Hepatocyte (in vitro differentiated cells): ENCODE data around the gene IRS2. TPM values are rescaled to one million over a fixed set of nuclear protein-coding genes. Genes with fewer than 3 reads are reported as not detected.
A peak's percentile ranks its signal among the peaks of the same experiment; 100 is the strongest.

Source experiments
- DNase-seq: peaks from one replicate; pipeline ENCODE4 v3.0.0-alpha.2; 2016; ENCODE audit warnings: low spot score
- H2AFZ ChIP-seq: fragments of 200-600 bp; sonication (generic); 2 replicates; pipeline ENCODE4 v1.6.0; 2016; ENCODE audit warnings: antibody characterized with exemption, mild to moderate bottlenecking
- H3K27ac ChIP-seq: fragments of 200-600 bp; sonication (generic); 2 replicates; pipeline ENCODE4 v1.5.1; 2016; ENCODE audit warnings: mild to moderate bottlenecking
- H3K27me3 ChIP-seq: fragments of 200-600 bp; sonication (generic); 2 replicates; pipeline ENCODE4 v1.6.1; 2016
- H3K36me3 ChIP-seq: fragments of 200-600 bp; sonication (generic); replicated peaks from 2 replicates; pipeline ENCODE4 v1.5.1; 2016; ENCODE audit warnings: low read depth; ENCODE audit not compliant: insufficient read depth
- H3K4me1 ChIP-seq: fragments of 200-600 bp; sonication (generic); 2 replicates; pipeline ENCODE4 v1.5.1; 2016; ENCODE audit warnings: mild to moderate bottlenecking, moderate library complexity; ENCODE audit not compliant: insufficient read depth
- H3K4me2 ChIP-seq: fragments of 200-600 bp; sonication (generic); 2 replicates; pipeline ENCODE4 v1.6.0; 2016
- H3K4me3 ChIP-seq: fragments of 200-600 bp; sonication (generic); 2 replicates; pipeline ENCODE4 v1.5.1; 2016; ENCODE audit warnings: mild to moderate bottlenecking
- H3K79me2 ChIP-seq: fragments of 200-600 bp; sonication (generic); 2 replicates; pipeline ENCODE4 v1.6.0; 2017; ENCODE audit warnings: mild to moderate bottlenecking
- H3K9me2 ChIP-seq: fragments of 200-600 bp; sonication (generic); replicated peaks from 2 replicates; pipeline ENCODE4 v1.6.0; 2017; ENCODE audit warnings: mild to moderate bottlenecking; ENCODE audit not compliant: insufficient read depth
- H3K9me3 ChIP-seq: fragments of 200-600 bp; sonication (generic); 2 replicates; pipeline ENCODE4 v1.5.1; 2016; ENCODE audit warnings: low read depth, mild to moderate bottlenecking
- H4K20me1 ChIP-seq: fragments of 200-600 bp; sonication (generic); 2 replicates; pipeline ENCODE4 v1.6.0; 2016; ENCODE audit warnings: mild to moderate bottlenecking; ENCODE audit not compliant: insufficient read depth, poor library complexity, severe bottlenecking
- EZH2 ChIP-seq: fragments of 200-600 bp; sonication (generic); IDR thresholded peaks from 2 replicates; pipeline ENCODE4 v1.6.1; 2016; ENCODE audit warnings: antibody characterized with exemption, mild to moderate bottlenecking, borderline replicate concordance
- EZH2phosphoT487 ChIP-seq: fragments of 200-600 bp; sonication (generic); IDR thresholded peaks from one replicate; pipeline ENCODE4 v1.6.1; 2018; ENCODE audit warnings: antibody characterized with exemption, mild to moderate bottlenecking, low read depth, moderate library complexity; ENCODE audit not compliant: unreplicated experiment, severe bottlenecking
- WGBS: methylation state at CpG from one replicate; pipeline ENCODE4 v1.1.6; 2016; ENCODE audit warnings: low lambda C conversion rate; ENCODE audit errors: missing lambda C conversion rate; 5-methylcytosine and 5-hydroxymethylcytosine counted together
- polyA plus RNA-seq: library from polyadenylated mRNA; unstranded; fragments of >200 nt; fragmentation: Nextera tagmentation; extraction: Ambion mirVana; gene quantifications from 2 replicates; pipeline ENCODE4 v1.2.1, GENCODE V29; 2016
- total RNA-seq: library from RNA; depleted of rRNA; stranded (reverse); fragments of >200 nt; gene quantifications from 2 replicates; pipeline ENCODE4 v1.2.3, GENCODE V29; 2014
- TF ChIP-seq, protein P1 (sequence below): fragments of 200-600 bp; sonication (generic); IDR thresholded peaks from 2 replicates; pipeline ENCODE4 v1.5.1; 2016; ENCODE audit warnings: antibody characterized with exemption, mild to moderate bottlenecking; ENCODE audit not compliant: poor library complexity

IRS2 gene
- total and polyA plus RNA-seq, 2 experiments from 2014 or later = 19.4 to 26.4 TPM

DNA sequence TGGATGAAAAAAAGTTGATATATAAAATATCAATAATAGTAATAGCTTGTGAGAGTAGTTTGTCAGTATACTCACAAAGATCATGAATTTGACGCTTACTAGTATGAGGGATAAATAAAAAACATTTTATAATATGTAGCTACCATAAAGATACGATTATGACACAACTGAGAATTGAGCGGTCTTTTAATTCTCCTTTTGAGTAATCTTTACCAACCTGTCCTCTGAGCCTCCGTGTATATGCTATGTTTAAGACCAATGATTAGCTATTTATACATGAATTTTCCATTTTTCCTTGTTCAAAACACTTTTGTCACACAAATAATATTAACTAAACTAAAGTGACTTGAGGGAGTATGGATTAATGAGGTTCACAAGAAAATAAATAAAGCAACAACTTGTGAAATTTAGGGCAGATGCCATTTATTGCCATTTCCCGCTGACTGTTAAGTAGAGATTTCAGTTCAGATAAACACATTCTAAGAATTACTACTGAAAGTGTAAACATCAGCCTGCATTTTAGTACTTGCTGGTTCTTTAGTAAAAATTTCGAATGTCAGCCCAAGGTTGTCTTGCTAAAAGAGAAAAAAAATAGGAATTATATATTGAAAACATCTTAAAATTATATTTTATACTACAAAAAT, 6.2 kb upstream of the IRS2 start:
- TF ChIP-seq EZH2phosphoT487 = no peak
- TF ChIP-seq, protein P1, sequence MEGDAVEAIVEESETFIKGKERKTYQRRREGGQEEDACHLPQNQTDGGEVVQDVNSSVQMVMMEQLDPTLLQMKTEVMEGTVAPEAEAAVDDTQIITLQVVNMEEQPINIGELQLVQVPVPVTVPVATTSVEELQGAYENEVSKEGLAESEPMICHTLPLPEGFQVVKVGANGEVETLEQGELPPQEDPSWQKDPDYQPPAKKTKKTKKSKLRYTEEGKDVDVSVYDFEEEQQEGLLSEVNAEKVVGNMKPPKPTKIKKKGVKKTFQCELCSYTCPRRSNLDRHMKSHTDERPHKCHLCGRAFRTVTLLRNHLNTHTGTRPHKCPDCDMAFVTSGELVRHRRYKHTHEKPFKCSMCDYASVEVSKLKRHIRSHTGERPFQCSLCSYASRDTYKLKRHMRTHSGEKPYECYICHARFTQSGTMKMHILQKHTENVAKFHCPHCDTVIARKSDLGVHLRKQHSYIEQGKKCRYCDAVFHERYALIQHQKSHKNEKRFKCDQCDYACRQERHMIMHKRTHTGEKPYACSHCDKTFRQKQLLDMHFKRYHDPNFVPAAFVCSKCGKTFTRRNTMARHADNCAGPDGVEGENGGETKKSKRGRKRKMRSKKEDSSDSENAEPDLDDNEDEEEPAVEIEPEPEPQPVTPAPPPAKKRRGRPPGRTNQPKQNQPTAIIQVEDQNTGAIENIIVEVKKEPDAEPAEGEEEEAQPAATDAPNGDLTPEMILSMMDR = no peak
- TF ChIP-seq EZH2 = no peak
- no peaks in the 10 kb centered on the region for H3K27me3 ChIP-seq
- WGBS = 78% methylated on average over 6 of the region's 6 CpGs
- no peaks in the 10 kb centered on the region for H3K4me1 ChIP-seq
- no peak overlapping the region for H3K4me3 ChIP-seq
- no peaks in the 10 kb centered on the region for H3K9me3 ChIP-seq
- H3K36me3 ChIP-seq = no peaks in the 10 kb centered on the region
- no peak overlapping the region for H3K4me2 ChIP-seq
- H2AFZ ChIP-seq = no peak overlapping the region
- H4K20me1 ChIP-seq = no peaks in the 10 kb centered on the region
- DNase-seq = no peak
- H3K79me2 ChIP-seq = no peaks in the 10 kb centered on the region
- no peak overlapping the region for H3K27ac ChIP-seq
- no peaks in the 10 kb centered on the region for H3K9me2 ChIP-seq

DNA sequence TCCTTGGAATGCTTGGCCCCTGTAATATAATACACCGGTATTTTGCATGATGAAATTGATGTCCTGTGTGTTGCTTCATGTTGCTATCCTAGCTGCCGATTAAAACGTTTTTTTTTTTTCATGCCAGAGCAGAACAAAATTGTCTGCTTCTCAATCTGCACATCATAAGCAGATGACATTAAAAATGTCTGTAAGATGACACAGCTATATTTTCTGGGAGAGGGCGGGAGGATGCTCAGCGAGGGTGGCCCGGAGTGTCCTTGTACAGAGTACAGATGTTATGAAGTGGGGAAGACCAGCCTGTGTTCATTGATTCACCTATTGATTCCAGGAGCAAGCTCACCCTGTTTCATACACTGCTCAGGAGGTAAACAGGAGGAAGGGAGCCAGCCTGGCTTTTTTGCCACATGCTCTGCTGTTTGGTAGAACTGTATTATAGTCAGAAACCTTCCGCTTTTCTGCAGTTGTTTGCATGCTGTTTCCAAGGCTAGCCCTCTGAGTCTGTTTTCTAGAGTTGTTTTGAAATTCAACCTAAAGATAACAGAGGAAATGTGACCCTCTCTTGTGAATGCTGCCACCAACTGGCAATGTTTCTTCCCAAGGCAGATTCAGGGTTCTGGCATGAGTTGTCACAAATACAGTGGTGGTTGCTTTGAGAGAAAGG, 4.7 kb upstream of the IRS2 start:
- H3K27ac ChIP-seq = no peak overlapping the region
- WGBS = 55% methylated on average over 7 of the region's 7 CpGs
- H3K9me2 ChIP-seq = no peaks in the 10 kb centered on the region
- peak overlapping the region; percentile 31 for H3K4me2 ChIP-seq
- H3K79me2 ChIP-seq = no peaks in the 10 kb centered on the region
- H3K36me3 ChIP-seq = no peaks in the 10 kb centered on the region
- TF ChIP-seq, protein P1 = peak; percentile 66
- TF ChIP-seq EZH2phosphoT487 = no peak
- H3K27me3 ChIP-seq = no peaks in the 10 kb centered on the region
- H4K20me1 ChIP-seq = no peaks in the 10 kb centered on the region
- no peaks in the 10 kb centered on the region for H3K9me3 ChIP-seq
- no peaks in the 10 kb centered on the region for H3K4me1 ChIP-seq
- peak; percentile 56 for DNase-seq
- no peak overlapping the region for H3K4me3 ChIP-seq
- H2AFZ ChIP-seq = no peak overlapping the region

DNA sequence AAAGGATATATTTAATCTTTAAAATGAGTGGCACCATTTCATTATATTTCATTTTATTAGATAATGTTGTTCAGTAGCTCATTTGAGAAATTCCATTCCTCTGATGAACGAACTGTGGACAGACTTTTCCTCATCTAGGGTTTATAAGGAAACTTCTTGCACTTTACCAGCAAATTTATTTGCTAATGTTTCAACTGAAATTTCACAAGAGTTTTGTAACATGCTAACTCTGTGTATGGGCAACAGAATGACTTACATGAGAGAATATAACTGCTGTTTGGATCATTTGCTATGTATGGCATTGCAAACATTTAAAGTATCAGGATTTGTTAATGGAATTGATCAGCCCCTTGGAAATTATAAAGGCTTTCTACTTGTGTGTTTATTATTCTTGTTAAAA, 3.7 kb upstream of the IRS2 start:
- no peak overlapping the region for H3K4me2 ChIP-seq

More for the DNA sequence above, 3.7 kb upstream of the IRS2 start:
- no peak overlapping the region for H2AFZ ChIP-seq
- H3K4me1 ChIP-seq = no peaks in the 10 kb centered on the region
- no peak for DNase-seq
- H3K79me2 ChIP-seq = no peaks in the 10 kb centered on the region
- no peak overlapping the region for H3K4me3 ChIP-seq
- WGBS = 88% methylated on average over 1 of the region's 1 CpG
- no peaks in the 10 kb centered on the region for H3K36me3 ChIP-seq
- TF ChIP-seq, protein P1 = no peak
- TF ChIP-seq EZH2phosphoT487 (no peak), EZH2 (no peak)
- H3K9me3 ChIP-seq = no peaks in the 10 kb centered on the region
- no peaks in the 10 kb centered on the region for H3K27me3 ChIP-seq
- no peaks in the 10 kb centered on the region for H3K9me2 ChIP-seq
- H3K27ac ChIP-seq = no peak overlapping the region
- no peaks in the 10 kb centered on the region for H4K20me1 ChIP-seq
